GM03348 (cell line): ENCODE data around the gene GRID1.

ENCODE experiments used
- DNase-seq: peaks from one replicate; pipeline ENCODE4 v3.0.0; 2012; ENCODE audit warnings: low spot score

GRID1 gene

GRCh38 chr10:86337121-86337601 lies 29.4 kb downstream of the GRID1 start:
- DNase-seq = no peak

GRCh38 chr10:86336341-86336740 lies 30.3 kb downstream of the GRID1 start:
- no peak for DNase-seq

- DNase-seq = no peak
Observed at GRCh38 chr10:86335831-86336230, 30.8 kb downstream of the GRID1 start.

- no peak for DNase-seq
Observed at GRCh38 chr10:86335257-86335656, 31.3 kb downstream of the GRID1 start.

- no peak for DNase-seq
Observed at GRCh38 chr10:86334488-86335085, 32.0 kb downstream of the GRID1 start.

GRCh38 chr10:86333826-86334487 lies 32.6 kb downstream of the GRID1 start:
- no peak for DNase-seq

- DNase-seq = no peak
Observed at GRCh38 chr10:86331861-86332260, 34.7 kb downstream of the GRID1 start.

- no peak for DNase-seq
Observed at GRCh38 chr10:86330778-86331763, 35.5 kb downstream of the GRID1 start.

GRCh38 chr10:86329896-86330680 lies 36.5 kb downstream of the GRID1 start:
- DNase-seq = no peak

GRCh38 chr10:86329093-86329710 lies 37.4 kb downstream of the GRID1 start:
- no peak for DNase-seq

GRCh38 chr10:86327954-86328725 lies 38.5 kb downstream of the GRID1 start:
- no peak for DNase-seq

GRCh38 chr10:86325158-86325557 lies 41.4 kb downstream of the GRID1 start:
- DNase-seq = no peak

- no peak for DNase-seq
Observed at GRCh38 chr10:86321568-86321967, 45.0 kb downstream of the GRID1 start.

GRCh38 chr10:86319676-86320075 lies 46.9 kb downstream of the GRID1 start:
- DNase-seq = no peak

GRCh38 chr10:86317949-86318725 lies 48.5 kb downstream of the GRID1 start:
- DNase-seq = no peak

GRCh38 chr10:86316990-86317389 lies 49.6 kb downstream of the GRID1 start:
- no peak for DNase-seq

- no peak for DNase-seq
Observed at GRCh38 chr10:86316274-86316835, 50.2 kb downstream of the GRID1 start.

- no peak for DNase-seq
Observed at GRCh38 chr10:86315549-86315942, 51.0 kb downstream of the GRID1 start.
